H9 (cell line): ENCODE data around the gene BTD. TPM values are rescaled to one million over a fixed set of nuclear protein-coding genes. Genes with fewer than 3 reads are reported as not detected.

Source experiments
- DNase-seq: peaks from one replicate; pipeline ENCODE4 v3.0.0-alpha.2; 2017
- H2AFZ ChIP-seq: one replicate; pipeline ENCODE4 v1.6.1; 2013; ENCODE audit warnings: mild to moderate bottlenecking, low read length, control low read depth, moderate library complexity
- H2AK5ac ChIP-seq: 2 replicates; pipeline ENCODE4 v1.6.1; 2013; ENCODE audit warnings: low read length, control low read depth, mixed read lengths; ENCODE audit not compliant: insufficient read length
- H2BK120ac ChIP-seq: one replicate; pipeline ENCODE4 v1.6.1; 2013; ENCODE audit warnings: low read depth, mild to moderate bottlenecking, low read length, control low read depth, inconsistent platforms; ENCODE audit not compliant: poor library complexity, severe bottlenecking
- H2BK12ac ChIP-seq: 2 replicates; pipeline ENCODE4 v1.6.1; 2013; ENCODE audit warnings: low read length, control low read depth, mixed read lengths, low read depth; ENCODE audit not compliant: insufficient read length
- H2BK15ac ChIP-seq: 2 replicates; pipeline ENCODE4 v1.6.1; 2013; ENCODE audit warnings: low read depth, low read length, control low read depth
- H2BK20ac ChIP-seq: one replicate; pipeline ENCODE4 v1.6.1; 2013; ENCODE audit warnings: low read depth, mild to moderate bottlenecking, low read length, control low read depth, inconsistent platforms; ENCODE audit not compliant: poor library complexity, severe bottlenecking
- H2BK5ac ChIP-seq: 2 replicates; pipeline ENCODE4 v1.6.1; 2013; ENCODE audit warnings: low read length, control low read depth, mixed read lengths; ENCODE audit not compliant: insufficient read length
- H3K14ac ChIP-seq: 2 replicates; pipeline ENCODE4 v1.6.1; 2013; ENCODE audit warnings: low read length, control low read depth; ENCODE audit not compliant: insufficient read depth
- H3K18ac ChIP-seq: 2 replicates; pipeline ENCODE4 v1.6.1; 2013; ENCODE audit warnings: low read depth, mild to moderate bottlenecking, mixed read lengths, low read length, control low read depth; ENCODE audit not compliant: insufficient read length
- H3K23ac ChIP-seq: 2 replicates; pipeline ENCODE4 v1.6.1; 2013; ENCODE audit warnings: low read length, control low read depth, mixed read lengths, low read depth; ENCODE audit not compliant: insufficient read length
- H3K23me2 ChIP-seq: 2 replicates; pipeline ENCODE4 v1.6.1; 2013; ENCODE audit warnings: low read depth, mild to moderate bottlenecking, mixed read lengths, low read length, control low read depth; ENCODE audit not compliant: insufficient read length, poor library complexity, severe bottlenecking
- H3K27ac ChIP-seq: 2 replicates; pipeline ENCODE4 v1.5.1; 2013; ENCODE audit warnings: low read length, control low read depth, mixed read lengths, low read depth; ENCODE audit not compliant: insufficient read length
- H3K27me3 ChIP-seq: 2 replicates; pipeline ENCODE4 v1.6.1; 2013; ENCODE audit warnings: low read length, control low read depth, inconsistent platforms; ENCODE audit not compliant: insufficient read depth
- H3K4ac ChIP-seq: 2 replicates; pipeline ENCODE4 v1.6.1; 2013; ENCODE audit warnings: low read depth, mild to moderate bottlenecking, control low read depth, inconsistent platforms, low read length, moderate library complexity
- H3K4me1 ChIP-seq: 2 replicates; pipeline ENCODE4 v1.6.1; 2013; ENCODE audit warnings: low read length, control low read depth, inconsistent platforms; ENCODE audit not compliant: insufficient read depth
- H3K4me2 ChIP-seq: 2 replicates; pipeline ENCODE4 v1.6.1; 2013; ENCODE audit warnings: low read length, control low read depth, mixed read lengths; ENCODE audit not compliant: insufficient read length, insufficient read depth
- H3K56ac ChIP-seq: 2 replicates; pipeline ENCODE4 v1.6.1; 2013; ENCODE audit warnings: low read depth, mild to moderate bottlenecking, mixed read lengths, low read length, control low read depth; ENCODE audit not compliant: insufficient read length
- H3K79me1 ChIP-seq: 2 replicates; pipeline ENCODE4 v1.6.1; 2013; ENCODE audit warnings: low read depth, mild to moderate bottlenecking, moderate library complexity, low read length, control low read depth, inconsistent platforms; ENCODE audit not compliant: insufficient read depth, poor library complexity, severe bottlenecking
- H3K79me2 ChIP-seq: 2 replicates; pipeline ENCODE4 v1.6.1; 2013; ENCODE audit warnings: low read length, control low read depth, inconsistent platforms; ENCODE audit not compliant: insufficient read depth
- H3K9ac ChIP-seq: 2 replicates; pipeline ENCODE4 v1.6.1; 2013; ENCODE audit warnings: low read length, control low read depth, mixed read lengths; ENCODE audit not compliant: insufficient read length; ENCODE audit errors: extremely low read depth
- H3K9me3 ChIP-seq: one replicate; pipeline ENCODE4 v1.6.1; 2013; ENCODE audit warnings: low read depth, low read length, inconsistent platforms; ENCODE audit not compliant: control insufficient read depth
- H3T11ph ChIP-seq: one replicate; pipeline ENCODE4 v1.6.1; 2013; ENCODE audit warnings: mild to moderate bottlenecking, low read length, control low read depth, inconsistent platforms
- H4K20me1 ChIP-seq: one replicate; pipeline ENCODE4 v1.6.1; 2013; ENCODE audit not compliant: control insufficient read depth, insufficient read length, insufficient read depth
- H4K5ac ChIP-seq: 2 replicates; pipeline ENCODE4 v1.6.1; 2013; ENCODE audit warnings: low read depth, mild to moderate bottlenecking, mixed read lengths, low read length, control low read depth; ENCODE audit not compliant: insufficient read length
- H4K8ac ChIP-seq: replicated peaks from 2 replicates; pipeline ENCODE4 v1.6.1; 2013; ENCODE audit warnings: low read length, control low read depth, mixed read lengths, low read depth; ENCODE audit not compliant: insufficient read length
- H4K91ac ChIP-seq: 2 replicates; pipeline ENCODE4 v1.6.1; 2013; ENCODE audit warnings: low read depth, mild to moderate bottlenecking, moderate library complexity, mixed read lengths, low read length, control low read depth; ENCODE audit not compliant: insufficient read length
- H3K27ac Mint-ChIP-seq, 3 experiments: 2 replicates in 2 of 3; 3 replicates in 1 of 3; pipeline ENCODE4 v1.8.0; 2020 to 2021; ENCODE audit warnings: mixed read lengths in 3 of 3, mild to moderate bottlenecking in 1 of 3, moderate library complexity in 1 of 3
- H3K27me3 Mint-ChIP-seq: 2 replicates; pipeline ENCODE4 v1.8.0; 2021; ENCODE audit warnings: low read depth, mild to moderate bottlenecking, moderate library complexity, mixed read lengths
- H3K36me3 Mint-ChIP-seq, 3 experiments: 2 replicates in 2 of 3; 3 replicates in 1 of 3; pipeline ENCODE4 v1.8.0; 2020 to 2021; ENCODE audit warnings: low read depth in 3 of 3, mixed read lengths in 3 of 3; ENCODE audit not compliant: insufficient read depth in 1 of 3
- H3K4me1 Mint-ChIP-seq, 2 experiments: 2 replicates each; pipeline ENCODE4 v1.8.0; 2020; ENCODE audit warnings: mixed read lengths in 2 of 2
- H3K4me3 Mint-ChIP-seq, 2 experiments: 2 replicates in 1 of 2; 3 replicates in 1 of 2; pipeline ENCODE4 v1.8.0; 2020 to 2021; ENCODE audit warnings: mild to moderate bottlenecking in 2 of 2, mixed read lengths in 2 of 2, moderate library complexity in 1 of 2
- H3K9me3 Mint-ChIP-seq, 2 experiments: 2 replicates in 1 of 2; 3 replicates in 1 of 2; pipeline ENCODE4 v1.8.0; 2020; ENCODE audit warnings: mild to moderate bottlenecking in 2 of 2, mixed read lengths in 2 of 2, moderate library complexity in 1 of 2
- WGBS: extraction: QIAGEN DNeasy Blood & Tissue Kit; methylation state at CpG from one replicate; pipeline ENCODE4 v1.1.7; 2013; ENCODE audit warnings: missing lambda C conversion rate, low lambda C conversion rate, mixed read lengths; ENCODE audit not compliant: insufficient read length; ENCODE audit errors: extremely low coverage; 5-methylcytosine and 5-hydroxymethylcytosine counted together
- microRNA-seq: library from miRNA; unstranded; fragments of <30 nt; microRNA quantifications from one replicate; pipeline ENCODE4, GENCODE V29; 2020; ENCODE audit warnings: borderline microRNAs expressed
- total RNA-seq: library from RNA; stranded (reverse); gene quantifications from 2 replicates; pipeline ENCODE4 v1.2.1, GENCODE V29; 2021
- TF ChIP-seq, protein P1 (sequence below): fragments of 200-600 bp; sonication (generic); conservative IDR thresholded peaks from 3 replicates; pipeline ENCODE4 v1.8.0; 2021; ENCODE audit warnings: antibody characterized with exemption, mild to moderate bottlenecking

Gene BTD
- total RNA-seq, 1 experiment from 2014 or later = 21.5 TPM

DNA sequence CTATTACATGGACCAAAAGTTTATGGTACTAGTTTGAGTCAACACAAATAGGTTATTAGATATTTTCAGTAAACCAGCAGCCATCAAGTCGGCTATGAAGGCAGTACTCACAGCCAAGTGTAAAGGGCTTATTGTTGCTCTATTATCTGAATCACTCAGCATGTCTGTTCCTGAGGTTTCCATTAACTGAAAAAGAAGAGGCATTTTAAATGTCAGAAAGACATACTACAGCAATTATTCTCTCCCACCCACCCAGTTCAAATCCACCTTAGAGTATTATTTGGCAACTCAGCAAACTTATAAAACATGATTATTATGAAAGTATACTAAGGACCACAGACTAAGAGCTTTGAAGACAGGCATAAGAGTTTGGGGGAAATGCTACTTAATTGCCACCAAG, 93.1 kb downstream of the BTD start:
- Histone ChIP-seq H3K79me2 (no peaks in the 10 kb centered on the region), H2BK120ac (no peak overlapping the region), H2AFZ (no peak overlapping the region), H3K56ac (no peak overlapping the region), H3K4ac (no peak overlapping the region), H3K4me2 (no peak overlapping the region), H3K4me1 (no peaks in the 10 kb centered on the region), H2BK15ac (no peak overlapping the region), H3T11ph (no peak overlapping the region), H3K79me1 (no peaks in the 10 kb centered on the region), H2BK5ac (no peak overlapping the region), H3K27ac (no peak overlapping the region), H2BK20ac (no peak overlapping the region), H4K91ac (no peak overlapping the region), H3K23me2 (no peaks in the 10 kb centered on the region), H4K8ac (no peak overlapping the region), H3K9me3 (no peaks in the 10 kb centered on the region), H4K5ac (no peak overlapping the region), H3K23ac (no peak overlapping the region), H2BK12ac (no peak overlapping the region), H3K14ac (no peak overlapping the region), H4K20me1 (no peaks in the 10 kb centered on the region), H3K27me3 (no peaks in the 10 kb centered on the region), H3K9ac (no peak overlapping the region), H3K18ac (no peak overlapping the region), H2AK5ac (no peak overlapping the region)
- Mint-ChIP-seq H3K4me1 (no peaks in the 10 kb centered on the region), H3K36me3 (peaks cover 0 to 31% (median 24%) of the 10 kb centered on the region in 3 experiments), H3K9me3 (peaks cover 0 to 2% of the 10 kb centered on the region in 2 experiments; a peak in 2 of 5 replicates), H3K27ac (no peak overlapping the region), H3K4me3 (no peak overlapping the region), H3K27me3 (no peaks in the 10 kb centered on the region)
- TF ChIP-seq, protein P1, sequence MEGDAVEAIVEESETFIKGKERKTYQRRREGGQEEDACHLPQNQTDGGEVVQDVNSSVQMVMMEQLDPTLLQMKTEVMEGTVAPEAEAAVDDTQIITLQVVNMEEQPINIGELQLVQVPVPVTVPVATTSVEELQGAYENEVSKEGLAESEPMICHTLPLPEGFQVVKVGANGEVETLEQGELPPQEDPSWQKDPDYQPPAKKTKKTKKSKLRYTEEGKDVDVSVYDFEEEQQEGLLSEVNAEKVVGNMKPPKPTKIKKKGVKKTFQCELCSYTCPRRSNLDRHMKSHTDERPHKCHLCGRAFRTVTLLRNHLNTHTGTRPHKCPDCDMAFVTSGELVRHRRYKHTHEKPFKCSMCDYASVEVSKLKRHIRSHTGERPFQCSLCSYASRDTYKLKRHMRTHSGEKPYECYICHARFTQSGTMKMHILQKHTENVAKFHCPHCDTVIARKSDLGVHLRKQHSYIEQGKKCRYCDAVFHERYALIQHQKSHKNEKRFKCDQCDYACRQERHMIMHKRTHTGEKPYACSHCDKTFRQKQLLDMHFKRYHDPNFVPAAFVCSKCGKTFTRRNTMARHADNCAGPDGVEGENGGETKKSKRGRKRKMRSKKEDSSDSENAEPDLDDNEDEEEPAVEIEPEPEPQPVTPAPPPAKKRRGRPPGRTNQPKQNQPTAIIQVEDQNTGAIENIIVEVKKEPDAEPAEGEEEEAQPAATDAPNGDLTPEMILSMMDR = no peak
- DNase-seq = no peak
- no CpG with 5 or more reads among the region's 1 CpG for WGBS

Small RNAs within 50 kb of the gene (microRNA-seq; reads per million reads assigned to microRNA genes)
- gene MIR3134 = not detected

Other genes starting within 250 kb of the BTD start
- 24.1 and 25.6 TPM in 2 replicates for gene METTL6, start 174.2 kb upstream of the BTD start, total RNA-seq
- 34.3 and 37.9 TPM in 2 replicates for gene EAF1, start 174.1 kb upstream of the BTD start, total RNA-seq
- 0.61 and 1.1 TPM in 2 replicates for gene COLQ, start 80.0 kb upstream of the BTD start, total RNA-seq
- gene HACL1, start 176 bp upstream of the BTD start, total RNA-seq = 48.9 and 52.6 TPM in 2 replicates
- gene ANKRD28, start 196.2 kb downstream of the BTD start, total RNA-seq = 53.8 and 59.0 TPM in 2 replicates